Measurements from ENCODE around the gene NHLRC1.

The NHLRC1 gene

DNA sequence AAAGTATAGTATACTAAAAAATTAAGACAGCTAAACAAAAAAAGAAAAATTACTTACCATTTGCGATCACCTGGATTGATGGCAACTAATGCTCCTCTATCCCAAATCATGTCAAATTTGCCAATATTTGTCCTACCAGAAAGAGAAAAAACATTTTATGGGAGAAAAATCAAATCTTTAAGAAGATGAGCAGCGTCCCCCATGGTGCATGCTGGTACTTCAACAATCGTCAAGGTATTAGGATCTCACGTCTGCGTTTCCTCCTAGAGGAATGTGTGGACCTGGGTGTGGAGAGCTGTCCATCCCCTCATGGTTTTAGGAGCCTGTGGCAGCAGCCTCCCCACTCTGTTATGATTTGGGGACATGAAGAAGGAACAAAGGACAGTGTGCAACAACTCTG, 16.4 kb upstream of the NHLRC1 start:
- DNase-seq: no peak

DNA sequence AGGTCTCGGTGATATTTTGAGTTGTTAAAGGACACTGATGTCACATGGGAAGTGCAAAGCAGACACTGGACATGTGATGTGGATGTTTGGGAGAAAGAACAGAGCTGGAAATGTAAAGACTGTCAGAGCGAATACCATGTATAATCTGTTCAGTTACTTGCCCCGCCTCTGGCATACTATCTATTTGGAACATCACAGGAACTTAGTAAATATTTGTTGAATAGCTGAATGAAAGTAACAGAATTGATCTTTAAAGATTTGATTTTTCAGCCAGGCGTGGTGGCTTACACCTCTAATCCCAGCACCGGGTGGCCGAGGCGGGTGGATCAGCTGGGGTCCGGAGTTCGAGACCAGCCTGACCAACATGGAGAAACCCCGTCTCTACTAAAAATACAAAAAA, 13.8 kb upstream of the NHLRC1 start:
- no peak for DNase-seq

DNA sequence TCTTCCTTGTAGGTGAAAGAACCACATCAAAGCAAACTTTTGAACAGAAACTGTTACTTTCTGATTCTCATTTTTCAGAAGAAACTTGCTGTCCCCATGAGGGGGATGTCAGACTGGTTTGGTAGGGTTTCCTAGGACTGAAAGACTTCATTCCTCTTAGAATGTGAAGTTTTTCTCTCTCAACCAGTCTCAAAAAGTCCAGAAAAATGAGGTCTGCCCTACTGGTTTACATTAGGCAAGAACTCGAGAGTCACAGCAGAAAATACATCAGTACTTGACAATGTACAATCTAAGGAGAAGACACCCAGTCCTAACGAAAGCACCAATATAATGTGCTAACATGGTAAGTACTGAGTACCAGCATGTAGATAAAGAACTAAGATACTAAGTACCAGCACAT, 12.7 kb upstream of the NHLRC1 start:
- no peak for DNase-seq

DNA sequence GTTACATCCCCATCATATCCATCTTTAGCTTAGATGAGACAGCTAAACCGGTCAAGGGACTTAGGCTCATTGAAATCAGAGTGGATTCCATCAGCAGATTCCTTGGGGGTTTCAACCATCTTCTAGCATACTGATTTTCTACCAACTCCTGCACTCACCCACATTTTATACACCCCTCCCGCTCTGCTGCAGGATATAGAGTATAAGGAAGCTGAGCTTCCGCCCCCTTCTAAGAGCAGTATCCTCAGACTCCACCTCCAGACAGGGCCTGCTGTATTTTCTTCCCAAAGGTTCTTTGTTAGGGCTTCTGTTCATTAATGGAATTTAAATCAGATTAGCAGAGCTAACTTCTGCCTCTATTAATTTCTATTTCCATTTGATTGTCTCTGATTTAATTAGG, 9.9 kb upstream of the NHLRC1 start:
- no peak for DNase-seq

DNA sequence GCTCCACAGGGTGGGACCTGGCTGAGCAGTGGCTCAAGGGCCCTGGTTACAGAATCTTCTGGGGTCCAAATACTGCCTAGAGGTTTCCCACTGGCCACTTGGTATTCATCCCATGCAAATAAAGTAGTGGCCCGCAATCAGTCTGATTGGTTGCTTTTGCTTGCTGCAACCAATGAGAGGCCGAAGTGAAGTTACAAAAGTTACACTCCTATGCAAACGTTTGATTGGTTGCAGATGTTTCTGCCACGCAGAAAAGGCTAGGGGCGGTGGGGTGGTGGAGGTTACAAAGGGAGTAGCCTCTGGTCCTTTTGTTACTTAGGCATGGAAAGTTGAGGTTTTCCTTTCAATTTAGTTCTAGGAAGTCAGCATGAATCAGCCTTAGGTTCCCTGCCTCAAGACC, 3.6 kb upstream of the NHLRC1 start:
- DNase-seq: no peak

DNA sequence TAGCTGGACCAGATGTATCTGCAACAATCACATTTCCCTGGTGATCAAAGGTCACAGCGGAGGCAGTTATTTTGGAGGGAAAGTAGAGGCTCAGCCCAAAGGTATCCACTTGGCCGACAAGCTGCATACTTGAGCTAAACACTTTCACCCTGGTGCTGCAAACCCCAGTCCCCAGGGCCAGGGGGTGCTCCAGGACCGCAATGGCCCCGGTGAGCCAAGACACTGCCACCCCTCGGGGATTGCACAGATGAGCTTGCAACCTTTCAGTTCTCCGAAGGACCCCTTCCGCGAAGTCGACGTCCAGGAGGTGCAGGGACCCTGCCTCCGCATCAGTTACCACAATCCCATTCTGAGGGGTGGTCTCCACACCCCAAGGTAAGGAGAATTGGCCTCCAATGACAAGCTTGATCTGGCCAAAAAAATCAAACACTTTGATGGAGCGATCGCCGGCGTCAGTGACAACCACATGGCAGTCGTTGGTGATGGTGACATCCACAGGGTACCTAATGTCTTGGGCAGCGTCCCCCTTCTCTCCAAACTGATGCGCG, 823 bp downstream of the NHLRC1 start:
- DNase-seq: no peak

DNA sequence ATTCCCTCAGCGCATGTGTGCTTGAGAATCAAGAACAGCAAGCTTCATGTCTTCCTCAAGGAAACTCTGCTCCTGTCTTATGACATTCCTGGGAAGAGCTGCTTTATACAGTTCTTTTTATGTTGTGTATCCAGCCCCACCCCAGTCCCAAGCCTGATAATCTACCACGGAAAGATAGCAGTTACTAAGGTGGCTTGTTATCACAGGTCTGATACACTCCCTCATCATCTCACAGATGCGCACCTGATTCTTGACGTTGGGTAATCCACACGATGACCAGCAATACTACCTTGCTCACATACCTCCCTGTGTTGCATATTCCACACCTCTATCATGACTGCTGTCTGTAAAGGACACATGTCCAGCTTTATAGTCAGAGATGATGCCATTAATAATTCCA, 3.2 kb downstream of the NHLRC1 start:
- DNase-seq: no peak

DNA sequence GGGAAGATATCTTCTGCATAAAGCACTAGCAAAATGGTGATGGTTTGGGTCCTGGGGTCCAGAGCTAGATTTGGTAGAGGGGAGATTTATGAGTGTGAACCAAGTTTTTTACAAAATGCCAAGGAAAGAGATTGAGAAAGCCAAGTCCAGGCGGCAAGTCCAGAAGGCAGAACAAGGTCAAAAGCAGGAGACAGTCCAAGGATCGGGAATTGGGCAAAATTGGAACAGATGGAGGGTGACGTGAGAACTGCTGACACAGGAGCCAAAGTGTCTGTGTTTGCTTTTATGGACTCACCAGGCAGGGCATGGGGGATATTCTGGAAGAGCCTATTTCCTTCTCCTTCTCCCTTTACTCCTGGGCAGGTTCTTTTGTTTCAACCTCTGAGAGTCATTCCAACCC, 4.1 kb downstream of the NHLRC1 start:
- DNase-seq: no peak

DNA sequence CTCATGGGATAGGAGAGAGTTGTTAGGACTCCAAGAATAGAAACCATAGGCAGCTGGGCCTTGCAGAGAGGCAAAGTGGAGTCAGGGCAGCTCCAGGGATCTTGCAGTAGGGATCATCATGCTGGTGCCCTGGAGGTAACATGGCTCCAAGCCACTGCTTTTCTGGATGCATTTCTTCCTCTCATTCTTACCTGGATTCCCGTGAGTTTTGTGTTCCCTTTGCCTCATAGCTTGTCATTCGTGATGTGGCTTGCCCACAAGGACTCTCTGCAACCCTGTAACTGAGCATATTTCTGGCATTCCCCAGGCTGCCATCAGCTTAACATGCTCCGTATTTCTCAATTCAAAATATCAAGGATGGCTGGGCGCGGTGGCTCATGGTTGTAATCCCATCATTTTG, 5.3 kb downstream of the NHLRC1 start:
- DNase-seq: no peak

DNA sequence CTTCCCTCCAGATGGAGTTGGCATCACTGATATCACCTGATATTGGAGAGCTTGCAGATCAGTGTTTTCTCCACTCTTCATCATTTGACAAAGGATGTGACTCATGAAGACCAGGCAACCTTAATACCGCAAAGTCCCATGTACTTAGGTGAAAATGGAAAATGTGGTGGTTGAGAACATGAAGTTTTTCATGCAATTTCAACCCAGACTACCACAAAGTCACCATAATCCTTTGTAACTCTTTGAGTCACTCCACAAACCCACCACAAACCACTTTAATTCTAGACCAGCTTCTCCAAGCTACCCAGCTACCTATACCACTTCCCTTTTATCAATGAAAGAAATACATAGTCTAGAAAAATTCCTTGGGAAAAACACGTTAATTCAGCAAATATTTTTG, 7.1 kb downstream of the NHLRC1 start:
- no peak for DNase-seq

DNA sequence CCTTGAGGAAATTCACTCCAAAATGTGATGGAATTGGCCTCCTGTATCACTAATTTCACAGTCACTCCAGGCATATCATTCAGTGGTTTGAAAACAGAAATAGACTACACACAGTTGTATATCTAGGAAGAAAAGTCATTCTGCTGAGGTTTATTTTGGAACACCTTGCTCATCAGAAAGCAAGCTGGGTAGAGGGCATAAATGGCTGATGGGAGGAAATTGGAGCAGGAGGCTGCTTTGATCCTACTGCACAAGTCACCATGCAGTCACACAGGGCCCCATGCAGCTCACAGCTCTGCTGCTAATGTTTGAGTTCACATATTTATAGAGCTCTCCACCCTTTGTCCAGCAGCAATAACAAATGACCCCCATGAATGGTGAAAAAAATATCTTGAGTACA, 12.3 kb downstream of the NHLRC1 start:
- DNase-seq: no peak

DNA sequence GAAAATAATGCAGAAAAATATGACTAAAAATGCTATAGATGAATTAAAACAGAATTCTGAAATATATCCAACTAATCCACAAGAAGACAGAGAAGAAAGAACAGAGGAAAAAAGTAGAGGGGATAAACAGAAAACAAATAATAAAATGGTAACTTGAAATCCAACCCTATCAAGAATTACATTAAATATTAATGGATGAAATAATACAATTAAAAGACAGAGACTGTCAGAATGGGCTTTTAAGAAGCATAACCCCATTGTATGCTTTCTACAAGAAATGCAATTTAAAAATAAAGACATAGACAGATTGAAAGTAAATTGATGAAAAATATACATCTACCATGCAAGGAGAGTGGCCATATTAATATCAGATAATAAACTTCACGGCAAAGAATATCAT, 15.4 kb downstream of the NHLRC1 start:
- no peak for DNase-seq

DNA sequence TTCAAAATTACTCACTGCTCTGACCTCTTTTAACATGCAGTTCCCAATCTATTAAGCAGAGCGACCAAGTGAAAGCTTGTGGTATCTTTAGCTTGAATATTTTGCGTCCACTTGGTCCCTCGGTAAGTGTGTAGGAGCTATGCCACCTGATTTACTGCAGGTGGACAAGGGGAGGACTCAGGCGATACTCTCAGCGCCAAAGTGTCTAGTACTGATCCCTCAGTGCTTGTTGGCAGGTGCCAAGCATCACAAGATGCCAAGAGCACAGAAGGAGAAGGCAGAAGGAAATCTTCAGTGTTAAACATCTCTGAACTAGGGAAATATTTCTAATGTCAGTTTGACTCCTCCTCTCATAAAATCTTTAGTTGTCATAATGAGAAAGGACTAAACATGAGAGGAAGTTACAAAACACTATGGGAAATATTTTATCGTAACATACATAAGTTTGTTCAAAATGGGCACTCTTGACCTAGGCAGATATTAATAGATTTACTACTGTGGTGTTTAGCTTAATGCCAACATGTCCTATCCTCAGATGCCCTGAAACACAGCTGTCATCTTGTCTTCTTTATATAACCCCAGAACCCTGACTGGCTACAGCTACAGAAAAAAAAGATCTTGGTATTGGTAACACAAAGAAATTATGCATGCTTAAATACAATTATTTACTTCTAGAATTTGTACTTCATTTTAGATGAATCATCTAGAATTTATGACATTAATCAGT, 19.5 kb downstream of the NHLRC1 start:
- no peak for DNase-seq

DNA sequence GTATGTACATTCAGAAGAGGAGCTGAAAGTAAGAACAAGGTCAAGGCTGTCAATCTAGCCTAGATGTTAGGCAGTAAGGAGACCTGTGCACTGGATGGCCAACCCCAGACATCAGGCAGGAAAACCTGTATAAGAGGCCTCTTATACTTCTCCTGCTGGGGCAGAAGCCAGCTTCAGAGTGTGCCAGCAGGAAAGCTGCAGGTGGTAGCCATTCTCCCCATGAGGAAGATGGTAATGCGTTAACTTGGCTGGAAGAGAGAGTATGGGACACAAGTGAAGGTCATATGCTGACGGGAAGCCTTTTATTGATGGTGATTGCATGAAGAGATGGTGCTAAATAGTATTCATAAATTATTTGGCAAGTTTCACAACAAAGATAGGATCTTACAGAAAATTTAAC, 20.6 kb downstream of the NHLRC1 start:
- no peak for DNase-seq

DNA sequence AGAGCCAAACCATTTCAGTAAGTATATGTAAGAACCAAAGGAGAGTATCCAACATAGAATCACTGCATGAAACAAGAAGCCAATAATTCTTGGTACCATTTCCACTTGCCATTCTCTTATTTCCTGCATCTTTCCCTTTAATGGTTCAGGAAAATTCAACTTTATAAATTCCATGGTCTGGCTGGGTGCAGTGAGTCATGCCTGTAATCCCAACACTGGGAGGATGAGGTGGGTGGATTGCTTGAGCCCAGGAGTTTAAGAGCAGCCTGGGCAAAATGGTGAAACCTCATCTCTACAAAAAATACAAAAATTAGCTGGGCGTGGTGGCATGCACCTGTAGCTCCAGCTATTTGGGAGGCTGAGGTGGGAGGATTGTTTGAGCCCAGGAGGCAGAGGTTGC, 21.2 kb downstream of the NHLRC1 start:
- DNase-seq: no peak

DNA sequence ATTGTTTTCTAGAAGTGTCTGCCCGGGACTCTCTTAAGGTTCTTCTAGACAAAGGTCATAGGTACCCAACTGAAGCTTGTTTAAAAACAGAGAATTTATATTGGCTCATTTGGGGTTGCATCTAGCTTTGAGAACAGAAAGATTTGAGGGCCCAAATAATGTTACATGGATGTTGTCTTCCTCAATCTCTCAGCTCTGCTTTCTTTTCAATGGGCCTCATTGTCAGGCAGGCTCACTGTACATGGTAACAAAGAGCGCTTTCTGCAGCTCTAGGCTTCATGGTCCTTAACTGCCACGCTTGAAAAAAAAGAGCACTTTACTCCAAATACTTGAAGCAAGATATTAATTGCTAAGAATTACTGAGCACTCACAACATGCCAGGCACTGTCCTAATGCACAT, 22.2 kb downstream of the NHLRC1 start:
- DNase-seq: no peak

DNA sequence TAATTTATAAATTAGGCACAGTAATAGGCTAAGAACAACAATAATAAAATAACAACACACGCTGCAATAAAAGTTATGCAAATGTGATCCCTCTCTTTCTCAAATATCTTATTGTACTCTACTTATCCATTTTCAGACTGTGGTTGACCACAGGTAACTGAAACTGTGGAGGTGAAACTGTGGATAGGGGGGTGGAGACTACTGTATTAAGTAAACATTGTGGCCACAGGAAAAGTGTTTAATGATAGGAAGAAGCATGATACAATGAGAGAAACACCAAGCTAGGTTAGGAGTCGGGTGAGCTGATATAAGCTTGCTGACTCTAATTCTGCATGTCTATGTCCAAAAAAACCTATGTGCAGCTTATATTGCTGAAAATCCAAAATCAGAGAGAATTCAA, 23.0 kb downstream of the NHLRC1 start:
- no peak for DNase-seq

DNA sequence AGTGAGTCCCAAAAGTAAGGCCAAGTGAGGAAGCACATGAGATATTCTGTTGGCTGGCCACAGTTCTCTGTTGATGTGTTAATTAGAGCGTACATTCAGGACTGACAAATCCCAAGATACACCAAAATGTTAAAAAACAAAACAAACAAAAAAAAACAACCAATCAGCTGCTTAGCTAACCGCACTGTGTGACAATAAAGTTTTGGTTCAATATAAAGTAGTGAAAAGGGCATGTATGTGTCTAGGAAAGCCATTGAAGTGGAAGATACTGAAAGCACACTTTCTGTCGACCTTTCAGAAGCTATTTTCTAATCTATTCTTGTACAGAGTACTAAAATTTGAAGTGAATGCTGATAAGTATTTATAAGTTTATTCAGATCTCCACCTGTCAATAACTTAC, 26.1 kb downstream of the NHLRC1 start:
- DNase-seq: no peak

DNA sequence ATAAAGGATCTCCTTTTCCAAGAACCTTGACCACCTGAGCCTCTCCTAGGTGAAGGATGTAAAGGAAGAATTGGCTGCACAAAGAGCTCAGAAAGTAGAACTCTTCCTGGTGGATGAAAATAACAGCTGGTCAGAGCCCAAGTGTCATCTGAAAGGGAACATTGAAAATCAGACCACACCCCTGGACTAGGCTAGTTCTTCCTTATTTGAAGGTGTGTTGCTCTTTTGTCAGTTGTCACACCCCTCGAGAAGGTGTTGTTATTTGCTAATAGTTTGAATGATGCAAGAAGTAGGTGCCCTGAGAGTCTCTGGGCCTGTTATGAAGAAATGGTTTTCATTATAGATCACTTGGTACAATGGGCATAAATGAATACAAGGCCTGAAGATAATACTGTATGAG, 31.1 kb downstream of the NHLRC1 start:
- DNase-seq: no peak

DNA sequence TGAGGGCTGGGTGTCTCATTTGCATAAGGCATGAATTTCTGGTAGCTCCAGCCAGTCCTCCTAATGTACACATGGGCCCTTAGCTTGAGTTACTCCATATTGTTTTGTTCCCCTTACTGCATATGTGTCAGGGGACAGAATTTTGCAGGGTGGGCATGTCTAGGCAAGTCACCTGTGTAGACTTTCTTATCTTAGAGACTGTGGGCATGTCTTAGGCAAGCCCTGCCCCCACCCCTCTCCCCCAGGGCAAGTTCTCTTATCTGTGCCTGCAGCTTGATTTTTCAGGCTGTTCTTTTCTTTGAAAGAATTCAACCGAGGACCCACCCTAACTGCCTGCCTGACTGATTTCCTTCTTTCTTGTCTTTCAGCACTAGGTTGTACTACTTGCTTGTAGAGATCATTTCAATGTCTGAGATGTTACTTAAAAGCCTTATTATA, 32.1 kb downstream of the NHLRC1 start:
- DNase-seq: no peak

DNA sequence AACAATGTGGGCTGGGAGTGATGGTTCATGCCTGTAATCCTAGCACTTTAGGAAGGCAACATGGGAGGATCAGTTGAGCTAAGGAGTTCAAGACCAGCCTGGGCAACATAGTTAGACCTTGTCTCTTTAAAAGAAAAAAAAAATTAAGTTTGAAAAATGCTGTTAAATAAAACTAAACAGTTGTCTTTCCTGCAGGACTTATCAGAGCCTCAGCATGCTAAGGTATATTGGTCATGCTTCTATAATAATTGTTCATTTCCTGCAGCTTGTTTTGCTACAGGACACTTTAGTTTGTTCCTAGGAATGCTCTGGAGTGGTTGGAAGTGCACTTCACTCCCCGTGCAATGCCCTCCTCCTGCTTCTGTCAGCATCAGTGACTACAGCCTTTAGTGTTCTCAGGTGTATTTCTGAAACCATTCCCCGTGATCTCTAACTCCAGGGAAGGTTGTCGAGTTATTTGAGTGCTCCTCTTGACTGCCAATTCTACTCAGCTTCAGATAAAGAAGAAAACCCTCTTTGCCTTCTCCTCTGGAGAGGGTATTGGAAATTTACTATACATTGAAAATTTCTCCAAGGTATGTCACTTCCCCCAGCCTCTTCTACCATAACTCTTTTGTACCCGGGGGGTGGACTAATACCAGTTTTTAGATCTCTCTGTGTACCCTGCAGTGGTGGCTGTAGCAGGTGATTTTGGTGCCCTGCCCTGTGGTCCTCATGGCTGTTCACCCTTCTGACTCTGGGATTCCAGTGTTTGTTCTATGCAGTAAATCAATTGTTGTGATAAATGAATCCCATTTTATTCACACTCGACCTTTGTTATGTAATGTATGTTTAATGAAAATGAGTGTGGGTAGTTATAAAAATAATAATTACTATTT, 33.8 kb downstream of the NHLRC1 start:
- no peak for DNase-seq

DNA sequence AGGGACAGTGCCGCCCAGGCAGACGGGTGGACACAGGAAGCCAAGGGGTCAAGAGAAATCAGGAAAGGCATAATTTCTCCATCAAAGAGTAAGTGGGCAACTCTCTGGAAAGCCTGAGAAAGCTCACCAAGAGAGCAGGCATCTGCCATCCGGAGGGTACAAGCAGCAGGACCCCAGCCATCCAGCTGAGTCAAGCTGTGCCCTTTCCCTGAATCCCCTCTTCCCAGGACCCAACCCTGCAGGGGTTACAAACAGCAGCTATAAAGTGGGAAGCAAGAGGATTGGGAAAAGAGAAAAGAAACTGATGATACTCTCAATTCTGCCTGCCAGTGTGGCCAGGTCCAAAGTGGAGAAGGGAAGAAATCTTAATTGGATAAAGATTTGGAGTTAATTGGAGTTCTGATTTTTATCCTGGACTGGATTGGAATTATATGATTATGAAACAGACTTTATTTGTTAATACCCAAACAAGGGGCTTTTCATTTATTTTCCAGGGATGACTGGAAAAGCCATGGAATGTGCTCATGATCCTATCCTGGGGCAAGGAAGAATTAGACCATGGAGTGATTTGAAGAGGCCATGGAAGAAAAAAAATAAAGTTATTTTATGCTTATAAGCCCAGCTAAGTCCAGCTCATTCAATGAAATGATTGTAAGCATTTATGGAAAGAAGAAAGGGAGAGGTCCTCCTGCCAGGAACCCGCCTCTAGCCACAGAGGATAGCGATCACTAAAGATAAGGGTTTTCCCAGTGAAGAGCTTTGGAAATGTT, 34.9 kb downstream of the NHLRC1 start:
- no peak for DNase-seq

DNA sequence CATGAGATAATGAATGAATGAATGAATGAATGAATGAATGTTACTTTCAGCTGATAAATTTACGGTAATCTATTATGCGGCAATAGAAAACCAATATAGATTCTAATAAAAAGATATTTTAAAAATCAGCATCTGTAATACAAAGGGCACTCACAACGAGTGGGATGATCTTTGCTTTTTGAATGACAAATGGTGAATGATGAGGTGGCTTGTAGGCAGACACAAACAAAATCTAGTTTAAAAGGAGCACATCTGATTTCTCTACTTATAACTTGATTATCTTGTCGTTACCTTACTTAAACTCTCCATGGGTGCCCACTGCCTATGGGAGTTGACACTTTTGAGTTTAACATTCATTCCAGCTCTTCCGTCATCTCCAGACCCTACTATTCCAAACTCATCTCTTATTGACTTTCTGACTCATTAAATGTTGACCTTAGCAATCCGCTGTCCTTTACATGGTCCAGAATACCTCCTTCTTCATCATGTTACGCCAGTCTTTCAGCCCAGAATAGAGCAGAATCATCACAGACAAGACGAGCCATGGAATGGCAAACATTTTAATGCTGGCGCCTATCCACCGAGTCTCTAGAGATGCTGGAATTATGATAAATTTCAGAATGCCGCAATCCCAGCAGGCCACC, 41.3 kb downstream of the NHLRC1 start:
- DNase-seq: no peak

Data from GF-D8 (cell line).